Measurements from ENCODE around the gene BMP7.
"Not testable (repeated sequence)": the region's sequence is repeated elsewhere in the genome, so short reads cannot be mapped to it uniquely, and the experiment has no call there.

BMP7 gene

GRCh38 chr20:57210911-57211280 is 55.5 kb downstream of the BMP7 start:
- no peak for DNase-seq (ENCODE audit: low read depth in 2 of 2)

GRCh38 chr20:57210054-57210910 is 56.2 kb downstream of the BMP7 start:
- DNase-seq (ENCODE audit: low read depth in 2 of 2): no peak

DNA sequence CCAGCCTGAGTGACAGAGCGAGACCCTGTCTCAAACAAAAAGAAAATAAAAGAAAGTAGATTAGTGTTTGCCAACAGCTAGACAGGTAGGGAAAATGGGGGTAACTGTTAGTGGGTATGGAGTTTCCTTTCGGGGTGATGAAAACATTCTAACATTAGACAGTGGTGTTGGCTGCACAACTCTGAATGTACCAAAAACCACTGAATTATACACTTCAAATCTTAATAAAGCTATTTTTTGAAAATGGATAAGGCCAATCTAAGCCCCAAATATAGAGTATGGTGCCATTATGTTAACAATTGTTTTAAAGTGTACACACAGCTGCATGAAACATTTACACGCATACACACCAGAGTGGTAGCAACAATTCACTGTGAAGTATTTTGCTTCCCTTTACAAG is 57.0 kb downstream of the BMP7 start:
- DNase-seq (ENCODE audit: low read depth in 2 of 2): no peak

DNA sequence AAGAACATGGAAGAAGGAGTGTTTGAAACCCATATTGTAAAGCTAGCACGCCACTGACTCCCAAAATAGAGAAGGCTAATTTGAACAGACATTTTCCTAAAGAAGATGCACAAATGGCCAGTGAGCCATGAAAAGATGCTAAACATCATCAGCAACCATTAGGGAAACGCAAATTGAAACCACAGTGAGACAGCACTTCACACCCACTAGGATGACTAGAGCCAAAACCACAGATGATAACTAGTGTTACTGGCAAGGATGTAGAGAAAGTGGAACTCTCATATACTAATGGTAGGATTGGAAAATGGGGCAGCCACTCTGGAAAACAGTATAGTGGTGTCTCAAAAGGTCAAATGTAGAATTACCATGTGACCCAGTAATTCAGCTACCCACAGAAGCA is 58.2 kb downstream of the BMP7 start:
- DNase-seq (ENCODE audit: low read depth in 2 of 2): no peak

- DNase-seq (ENCODE audit: low read depth in 2 of 2): no peak
Measured at GRCh38 chr20:57207251-57207650, 59.2 kb downstream of the BMP7 start.

DNA sequence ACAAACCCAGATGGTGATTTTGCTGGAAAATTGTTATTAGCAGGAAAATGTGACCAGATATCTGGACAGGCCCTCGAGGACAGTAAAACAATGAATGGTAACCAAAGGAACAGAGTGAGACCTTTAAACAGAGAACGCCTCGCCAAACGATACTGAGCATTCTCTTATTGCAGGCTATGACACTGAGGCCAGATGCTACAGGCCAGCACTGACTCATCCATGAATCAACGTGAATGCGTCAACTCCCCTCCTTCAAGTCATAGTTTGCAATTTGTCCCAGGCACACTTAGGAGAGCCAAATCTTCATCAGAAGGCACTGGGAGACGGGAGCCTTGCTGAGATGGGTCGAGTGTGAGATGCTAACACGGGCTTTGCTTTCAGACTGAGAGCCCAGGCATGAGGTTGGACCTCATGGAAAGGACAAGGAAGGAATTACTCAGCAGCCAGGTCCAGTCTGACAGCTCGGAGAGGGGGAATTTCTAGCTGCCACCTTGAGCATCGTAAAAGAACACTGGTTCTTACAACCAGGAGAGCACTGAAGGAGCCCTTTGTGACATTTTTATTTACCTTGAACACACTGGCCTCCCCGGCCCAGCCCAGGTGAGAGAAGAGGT is 60.7 kb downstream of the BMP7 start:
- peak in 1 of 2 experiments; percentile 9 for DNase-seq (ENCODE audit: low read depth in 2 of 2)

- DNase-seq (ENCODE audit: low read depth in 2 of 2): no peak
Measured at GRCh38 chr20:57203986-57204385, 62.5 kb downstream of the BMP7 start.

- no peak for DNase-seq (ENCODE audit: low read depth in 2 of 2)
Measured at GRCh38 chr20:57203204-57203603, 63.2 kb downstream of the BMP7 start.

- DNase-seq (ENCODE audit: low read depth in 2 of 2): no peak
Measured at GRCh38 chr20:57202309-57202708, 64.1 kb downstream of the BMP7 start.

DNA sequence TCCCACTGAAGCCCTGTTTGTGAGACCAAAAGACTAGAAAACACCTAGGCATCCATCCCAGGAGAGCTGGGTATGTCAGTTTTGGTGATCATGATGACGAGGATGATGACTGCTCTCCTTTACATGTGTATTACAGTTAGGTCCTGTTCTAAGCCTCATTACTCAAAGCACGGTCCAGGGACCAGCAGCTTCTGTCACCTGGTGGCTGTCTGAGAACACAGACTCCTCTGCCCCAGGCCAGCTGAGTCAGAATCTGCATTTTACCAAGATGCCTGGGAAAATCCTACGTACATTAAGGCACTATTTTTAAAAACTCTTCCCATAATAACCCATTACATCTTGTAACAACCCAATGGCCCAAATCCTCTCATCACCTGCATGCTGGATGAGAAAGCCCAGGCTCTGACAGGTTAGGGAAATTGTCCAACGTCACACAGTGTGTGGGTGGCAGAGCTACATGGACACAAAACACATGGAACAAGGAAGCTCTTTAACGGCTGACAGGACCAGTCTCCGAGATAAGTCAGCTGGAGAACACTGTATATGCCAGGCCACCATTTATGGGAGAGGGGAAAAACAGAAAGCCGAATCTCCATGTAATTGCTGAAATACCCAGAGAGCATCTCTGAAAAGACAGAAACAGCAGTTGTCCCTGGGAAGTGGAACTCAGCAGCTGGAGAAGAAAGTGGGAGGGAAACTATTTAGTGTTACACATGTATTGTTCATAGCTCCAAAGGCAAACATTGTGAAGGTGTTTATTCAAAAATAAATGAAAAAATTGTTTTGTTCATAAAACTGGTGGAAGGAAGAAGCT is 65.4 kb downstream of the BMP7 start:
- no peak for DNase-seq (ENCODE audit: low read depth in 2 of 2)

DNA sequence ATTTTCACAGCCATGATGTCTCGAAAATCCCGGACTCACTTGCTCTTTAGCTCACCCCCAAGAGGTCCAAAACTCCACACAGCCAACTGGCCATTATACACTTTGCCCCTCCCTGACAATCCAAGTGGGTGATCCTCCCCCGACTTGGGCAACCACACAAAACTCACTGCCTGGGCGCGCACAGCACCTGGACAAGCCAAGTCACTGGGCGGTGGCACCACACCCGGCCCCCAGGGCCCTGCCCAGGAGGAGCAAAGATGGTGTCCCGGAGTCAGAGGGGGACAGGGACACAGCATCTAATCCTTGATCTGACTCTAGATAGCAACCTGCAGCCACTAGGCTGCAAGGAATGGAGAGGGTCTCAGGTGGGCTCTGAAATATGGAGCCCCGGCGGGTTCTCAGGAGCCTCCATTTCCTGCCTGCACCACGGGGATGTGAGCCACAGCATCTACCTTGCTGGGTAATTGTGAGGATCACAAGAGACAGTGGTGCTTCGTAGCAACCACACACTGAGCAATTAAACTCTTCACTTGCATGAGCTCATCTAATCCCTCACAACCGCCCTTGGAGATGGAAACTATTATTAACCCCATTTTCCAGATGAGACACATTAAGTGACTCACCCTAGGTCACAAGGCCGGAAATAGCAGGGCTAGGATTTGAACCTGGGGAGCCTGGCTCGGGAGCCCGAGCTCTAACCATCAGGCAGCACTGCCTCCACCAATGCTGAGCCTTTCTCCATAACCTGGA is 66.6 kb downstream of the BMP7 start:
- no peak for DNase-seq (ENCODE audit: low read depth in 2 of 2)

DNA sequence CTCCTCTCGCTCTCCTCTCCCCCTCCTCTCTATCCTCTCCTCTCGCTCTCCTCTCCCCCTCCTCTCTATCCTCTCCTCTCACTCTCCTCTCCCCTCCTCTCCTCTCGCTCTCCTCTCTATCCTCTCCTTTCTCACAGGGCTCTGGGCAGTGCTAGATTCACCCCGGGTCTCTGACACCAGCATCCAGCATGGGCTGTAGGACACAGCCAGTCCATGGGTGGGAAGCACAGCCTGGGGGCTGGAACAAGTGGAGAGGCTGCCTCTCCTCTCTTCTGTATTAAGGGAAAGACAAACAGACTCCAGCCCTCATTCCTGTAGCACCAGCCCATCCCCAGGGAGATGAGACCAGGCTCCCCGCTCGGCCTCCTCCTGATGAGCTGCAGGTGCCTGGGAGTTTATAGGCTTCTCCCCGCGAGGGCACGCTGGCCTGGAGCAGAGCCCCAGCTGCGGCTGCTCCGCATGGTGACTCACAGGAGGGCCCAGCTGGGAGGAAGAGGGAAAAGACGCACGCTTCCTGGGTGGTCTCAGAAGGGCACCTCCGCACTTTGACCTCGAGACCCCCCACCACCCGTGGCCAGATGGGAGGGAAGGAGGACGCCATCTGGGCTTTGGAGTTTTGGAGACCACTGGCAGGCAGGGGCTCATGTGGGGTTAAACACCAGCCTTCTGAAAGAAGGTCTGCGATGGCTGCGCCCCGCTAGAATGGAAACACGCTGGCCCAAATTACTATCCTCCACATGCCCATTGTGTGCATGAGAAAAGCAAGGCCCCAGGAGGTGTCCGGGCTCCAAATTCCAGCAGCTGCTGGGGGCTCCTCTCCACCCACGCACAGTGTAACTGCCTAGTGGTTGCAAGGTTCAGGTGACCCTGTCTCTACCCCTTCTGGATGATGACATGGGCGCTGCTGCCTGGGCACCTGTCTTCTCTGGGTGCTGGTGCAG is 68.0 kb downstream of the BMP7 start:
- no peak for DNase-seq (ENCODE audit: low read depth in 2 of 2)

DNA sequence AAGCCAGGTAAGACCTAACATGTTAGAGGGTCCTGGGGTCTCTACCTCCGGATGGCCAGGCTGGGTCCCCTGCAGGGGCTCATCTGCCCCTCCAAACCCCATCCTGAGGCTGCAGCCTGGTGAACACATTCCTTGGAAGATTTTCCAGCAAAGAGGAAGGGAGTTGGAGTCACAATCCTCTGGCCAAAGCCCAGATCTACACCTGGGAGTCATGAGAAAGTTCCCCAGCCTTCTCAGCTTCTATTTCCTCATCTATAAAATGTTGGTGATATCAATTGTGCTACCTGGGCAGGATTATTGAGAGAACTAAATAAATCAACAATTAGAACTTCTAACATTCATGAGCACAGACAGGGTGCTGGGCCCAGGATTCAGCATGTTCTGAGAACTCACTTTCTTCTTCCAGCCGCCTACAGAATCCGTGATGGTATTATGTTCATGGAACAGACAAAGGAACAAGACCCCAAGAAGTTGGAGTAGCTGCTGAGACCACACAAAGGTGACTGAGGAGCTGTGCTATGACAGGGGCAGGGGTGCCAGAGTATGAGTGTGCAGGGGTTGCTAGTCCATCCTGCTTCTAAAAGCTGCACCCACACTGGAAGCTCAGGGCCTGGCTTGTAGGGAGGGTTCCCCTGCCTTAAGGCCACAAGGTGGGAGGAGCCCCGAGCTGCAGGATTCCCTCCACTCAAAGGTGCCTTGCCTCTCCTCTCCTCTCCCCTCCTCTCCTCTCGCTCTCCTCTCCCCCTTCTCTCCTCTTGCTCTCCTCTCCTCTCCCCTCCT is 68.9 kb downstream of the BMP7 start:
- no peak for DNase-seq (ENCODE audit: low read depth in 2 of 2)

- DNase-seq (ENCODE audit: low read depth in 2 of 2): no peak
Measured at GRCh38 chr20:57195469-57196100, 70.9 kb downstream of the BMP7 start.

DNA sequence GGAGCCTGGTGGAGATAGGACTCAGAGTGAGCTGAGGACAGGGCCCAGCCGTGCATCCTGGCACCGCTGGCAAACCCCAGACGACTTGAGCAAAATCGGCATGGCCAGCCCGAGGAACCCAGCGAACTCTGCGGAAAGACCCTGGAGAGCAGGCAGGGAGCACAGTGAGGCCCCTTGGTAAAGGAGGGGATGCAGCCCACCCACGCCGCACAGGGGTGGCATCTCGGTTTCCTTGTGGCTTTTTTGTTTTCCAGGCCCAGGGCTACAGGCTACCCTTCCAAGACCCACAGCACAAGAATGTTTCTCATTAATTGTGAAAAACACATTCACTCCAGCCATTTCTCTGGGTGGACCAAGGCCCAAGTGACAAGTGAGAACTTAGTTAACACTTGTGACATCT is 71.4 kb downstream of the BMP7 start:
- no peak for DNase-seq (ENCODE audit: low read depth in 2 of 2)

DNA sequence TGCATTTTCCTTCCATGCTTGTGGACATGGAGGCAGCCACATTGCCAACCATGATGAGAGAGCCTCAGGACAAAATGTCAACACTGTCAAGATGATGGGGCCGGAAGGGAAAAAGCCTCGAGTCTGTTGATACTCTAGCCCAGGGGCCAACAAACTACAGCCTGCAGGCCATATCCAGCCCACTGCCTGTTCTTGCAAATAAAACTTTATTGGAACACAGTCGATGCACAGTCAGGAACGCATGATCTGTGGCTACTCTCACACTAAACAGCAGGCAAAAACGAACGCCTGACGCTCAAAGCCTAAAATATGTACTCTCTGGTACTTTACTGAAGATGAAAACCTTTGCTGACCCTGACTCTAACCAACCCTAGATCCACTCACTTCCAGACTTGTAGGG is 72.3 kb downstream of the BMP7 start:
- DNase-seq (ENCODE audit: low read depth in 2 of 2): no peak

DNA sequence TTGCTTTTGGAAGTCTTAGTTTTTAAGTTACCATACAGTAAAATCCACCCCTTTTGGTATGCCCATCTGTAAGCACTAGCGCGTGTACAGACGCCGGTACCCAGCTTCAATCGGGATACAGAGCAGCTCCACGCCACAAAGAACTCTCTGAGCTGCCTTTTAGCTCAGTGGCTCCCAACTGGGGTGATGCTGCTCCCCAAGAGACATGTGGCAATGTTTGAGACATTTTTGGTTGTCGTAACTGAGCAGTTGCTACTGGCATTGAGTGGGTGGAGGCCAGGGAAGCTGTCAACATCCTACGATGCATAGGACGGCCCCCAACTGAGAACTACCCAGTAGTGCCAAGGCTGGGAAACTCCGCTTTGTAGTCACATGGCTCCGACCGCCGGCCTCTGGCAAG is 73.3 kb downstream of the BMP7 start:
- DNase-seq (ENCODE audit: low read depth in 2 of 2): no peak

GRCh38 chr20:57192311-57192710 is 74.1 kb downstream of the BMP7 start:
- DNase-seq (ENCODE audit: low read depth in 2 of 2): no peak

DNA sequence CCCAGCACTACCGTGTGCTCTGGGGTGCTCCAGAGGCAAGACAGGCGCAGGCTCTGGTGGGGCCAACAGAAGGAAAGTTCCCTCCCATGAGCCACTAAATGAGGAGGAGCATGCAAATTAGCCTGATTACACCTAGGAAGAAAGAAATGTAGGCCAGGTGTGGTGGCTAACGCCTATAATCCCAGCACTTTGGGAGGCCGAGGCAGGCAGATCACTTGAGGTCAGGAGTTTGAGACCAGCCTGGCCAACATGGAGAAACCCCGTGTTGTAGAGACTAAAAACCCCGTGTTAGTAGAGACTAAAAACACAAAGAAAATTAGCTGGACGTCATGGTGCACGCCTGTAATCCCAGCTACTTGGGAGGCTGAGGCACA is 75.2 kb downstream of the BMP7 start:
- not testable (repeated sequence) for DNase-seq (ENCODE audit: low read depth in 2 of 2)
